NCI-H524 treated with DMSO at 0.1 percent for 48 hours (cell line): ENCODE results near the gene PCNP.
"Not testable (repeated sequence)": the region's sequence is repeated elsewhere in the genome, so short reads cannot be mapped to it uniquely, and the experiment has no call there.

Source experiments
- DNase-seq: peaks from one replicate; lab custom pipeline; 2025; lab: John Stamatoyannopoulos, UW

The PCNP gene

DNA sequence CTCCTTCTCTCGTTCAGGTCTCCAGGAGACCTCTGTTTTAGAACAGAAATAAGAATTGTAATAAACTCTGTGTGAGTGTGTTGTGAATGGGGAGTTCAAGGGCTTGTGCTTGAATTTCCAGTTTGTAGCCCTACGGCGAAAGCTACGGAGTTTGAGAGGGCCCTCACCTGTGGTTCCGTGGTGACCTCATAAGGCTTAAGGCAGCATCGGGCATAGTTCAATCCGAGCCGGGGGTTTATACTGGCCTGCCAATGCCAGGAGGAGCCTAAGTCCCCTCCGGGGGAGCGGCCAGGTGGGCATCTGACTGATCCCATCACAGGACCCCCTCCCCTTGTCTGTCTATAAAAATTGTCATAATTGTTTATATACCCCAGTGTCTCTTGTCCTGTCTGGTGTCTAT, 59.2 kb downstream of the PCNP start:
- DNase-seq = no peak

DNA sequence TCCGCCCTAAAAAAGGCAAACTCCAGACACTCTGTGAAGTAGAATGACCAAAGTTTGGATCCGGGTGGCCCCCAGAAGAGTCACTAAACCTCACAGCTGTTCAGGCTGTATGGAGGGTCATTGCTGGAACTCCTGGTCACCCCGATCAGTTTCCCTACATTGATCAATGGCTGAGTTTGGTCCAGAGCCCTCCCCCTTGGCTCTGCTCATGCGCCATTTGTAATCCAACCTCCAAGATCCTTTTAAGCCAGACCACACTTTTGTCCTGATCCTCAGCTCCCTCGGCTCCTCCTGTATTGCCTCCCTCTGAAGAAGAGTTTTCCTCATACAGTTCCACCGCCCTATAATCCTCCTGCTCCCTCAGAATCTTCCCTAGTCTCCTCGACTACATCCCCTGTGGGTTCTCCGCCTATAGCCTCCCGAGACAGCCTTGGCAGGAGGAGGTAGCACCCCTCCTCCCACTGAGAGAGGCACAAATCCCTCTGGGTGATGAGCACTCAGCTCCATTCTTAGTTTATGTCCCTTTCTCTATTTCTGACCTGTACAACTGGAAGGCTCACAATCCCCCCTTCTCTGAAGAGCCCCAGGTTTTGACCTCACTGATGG, 60.7 kb downstream of the PCNP start:
- no peak for DNase-seq

DNA sequence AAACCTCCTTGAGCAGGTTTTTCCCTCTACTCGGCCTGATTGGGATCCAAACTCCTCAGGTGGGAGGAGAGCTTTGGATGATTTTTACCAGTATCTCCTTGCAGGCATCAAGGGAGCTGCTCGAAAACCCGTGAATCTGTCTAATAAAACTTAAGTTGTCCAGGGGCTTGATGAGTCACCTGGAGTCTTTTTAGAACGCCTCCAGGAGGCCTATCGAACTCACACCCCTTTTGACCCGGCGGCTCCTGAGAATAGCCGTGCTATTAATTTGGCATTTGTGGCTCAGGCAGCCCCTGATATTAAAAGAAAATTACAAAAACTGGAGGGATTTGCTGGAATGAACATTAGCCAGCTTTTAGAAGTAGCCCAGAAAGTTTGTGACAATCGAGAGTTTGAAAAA, 61.4 kb downstream of the PCNP start:
- DNase-seq = no peak

DNA sequence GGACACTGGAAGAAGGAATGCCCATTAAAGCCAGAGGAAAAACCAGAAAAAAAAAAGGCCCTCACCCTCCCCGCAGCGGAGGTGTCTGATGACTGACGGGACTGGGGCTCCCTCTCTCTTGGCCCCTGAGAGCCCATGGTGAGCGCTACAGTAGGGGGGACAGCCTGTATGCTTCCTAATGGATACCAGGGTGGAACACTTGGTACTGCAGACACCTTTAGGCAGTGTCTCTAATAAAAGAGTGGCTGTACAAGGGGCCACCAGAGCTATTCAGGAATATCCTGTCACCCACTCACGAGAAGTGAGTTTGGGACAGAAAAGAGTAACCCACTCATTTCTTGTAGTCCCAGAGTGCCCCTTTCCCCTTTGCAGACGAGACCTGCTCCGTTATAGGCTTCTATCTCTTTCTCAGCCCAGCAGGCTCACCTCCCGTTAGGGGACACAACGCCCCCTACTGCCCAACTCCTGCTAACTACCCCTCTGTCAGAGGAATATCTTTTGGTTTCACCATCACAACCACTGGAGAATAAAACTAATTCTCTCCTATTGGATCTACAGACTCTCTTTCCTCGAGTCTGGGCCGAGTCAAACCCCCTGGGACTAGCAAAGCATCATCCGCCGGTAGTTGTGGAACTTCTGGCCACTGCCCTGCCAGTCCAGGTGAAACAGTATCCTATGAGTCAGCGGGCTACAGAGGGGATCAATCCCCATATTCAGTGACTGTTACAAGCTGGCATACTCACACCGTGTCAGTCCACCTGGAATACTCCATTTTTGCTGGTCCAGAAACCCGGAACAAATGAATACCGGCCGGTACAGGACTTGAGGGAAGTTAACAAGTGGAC, 62.2 kb downstream of the PCNP start:
- peak; percentile 6 for DNase-seq

DNA sequence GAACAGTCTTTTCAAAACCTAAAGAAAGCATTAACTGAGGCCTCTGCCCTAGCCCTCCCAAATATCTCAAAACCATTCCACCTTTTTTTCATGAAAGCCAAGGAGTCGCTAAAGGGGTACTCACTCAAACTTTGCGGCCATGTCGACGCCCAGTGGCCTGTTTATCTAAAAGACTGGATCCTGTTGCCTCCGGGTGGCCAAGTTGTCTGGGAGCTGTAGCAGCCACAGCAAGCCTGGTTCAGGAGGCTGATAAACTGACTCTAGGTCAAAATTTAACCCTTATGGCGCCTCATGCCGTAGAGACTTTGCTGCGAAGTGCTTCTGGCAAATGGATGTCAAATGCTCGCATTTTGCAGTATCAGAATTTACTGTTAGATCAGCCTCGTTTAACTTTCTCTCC, 63.5 kb downstream of the PCNP start:
- DNase-seq = no peak

DNA sequence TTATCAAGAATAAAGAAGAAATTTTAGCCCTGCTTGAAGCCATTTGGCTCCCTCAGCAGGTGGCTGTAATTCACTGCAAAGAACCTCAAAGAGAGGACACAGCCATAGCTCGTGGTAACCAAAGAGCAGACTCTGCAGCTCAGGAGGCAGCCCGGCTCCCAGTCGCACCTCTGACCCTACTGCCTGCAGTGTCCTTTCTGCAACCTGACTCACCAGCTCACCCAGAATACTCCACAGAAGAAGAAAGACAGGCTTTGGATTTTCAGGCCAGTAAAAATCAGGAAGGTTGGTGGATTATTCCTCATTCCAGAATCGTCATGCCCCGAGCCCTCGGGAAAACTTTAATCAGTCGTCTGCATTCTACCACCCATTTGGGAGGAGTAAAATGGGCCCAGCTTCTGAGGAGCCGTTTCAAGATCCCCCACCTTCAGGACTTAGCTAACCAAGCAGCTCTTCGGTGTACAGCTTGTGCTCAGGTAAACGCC, 64.3 kb downstream of the PCNP start:
- no peak for DNase-seq

DNA sequence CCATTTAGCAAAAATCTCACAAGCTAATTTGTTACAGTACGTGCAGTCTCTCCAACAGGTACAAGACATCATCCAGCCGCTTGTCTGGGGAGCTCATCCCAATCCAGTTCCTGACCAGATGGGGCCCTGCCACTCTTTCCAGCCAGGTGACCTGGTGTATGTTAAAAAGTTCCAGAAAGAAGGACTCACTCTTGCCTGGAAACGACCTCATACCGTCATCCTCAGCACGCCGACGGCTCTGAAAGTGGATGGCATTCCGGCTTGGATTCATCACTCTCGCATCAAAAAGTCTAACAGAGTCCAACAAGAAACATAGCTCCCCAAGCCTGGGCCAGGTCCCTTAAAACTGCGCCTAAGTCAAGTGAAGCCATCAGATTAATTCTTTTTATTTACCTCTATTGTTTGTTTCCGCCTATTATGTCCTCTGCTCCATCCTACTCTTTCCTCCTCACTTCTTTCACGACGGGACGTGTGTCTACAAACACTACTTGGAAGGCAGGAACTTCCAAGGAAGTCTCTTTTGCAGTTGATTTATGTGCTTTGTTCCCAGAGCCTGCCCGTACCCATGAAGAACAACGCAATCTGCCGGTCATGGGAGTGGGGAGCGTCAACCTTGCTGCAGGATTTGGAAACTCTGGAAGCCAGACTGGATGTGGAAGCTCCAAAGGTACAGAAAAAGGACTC, 65.4 kb downstream of the PCNP start:
- DNase-seq = no peak

DNA sequence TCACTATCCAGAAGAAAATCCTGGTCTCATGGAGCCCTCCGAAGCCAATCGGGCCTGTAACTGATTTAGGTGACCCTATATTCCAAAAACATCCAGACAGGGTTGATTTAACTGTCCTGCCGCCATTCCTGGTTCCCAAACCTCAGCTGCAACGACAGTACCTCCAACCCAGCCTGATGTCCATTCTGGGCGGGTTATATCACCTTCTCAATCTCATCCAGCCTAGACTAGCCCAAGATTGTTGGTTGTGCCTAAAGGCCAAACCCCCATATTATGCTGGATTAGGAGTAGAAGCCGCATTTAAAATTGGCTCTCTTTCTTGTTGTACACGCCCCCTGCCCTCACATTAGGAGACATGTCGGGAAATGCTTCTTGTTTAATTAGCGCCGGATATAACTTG, 66.3 kb downstream of the PCNP start:
- no peak for DNase-seq

DNA sequence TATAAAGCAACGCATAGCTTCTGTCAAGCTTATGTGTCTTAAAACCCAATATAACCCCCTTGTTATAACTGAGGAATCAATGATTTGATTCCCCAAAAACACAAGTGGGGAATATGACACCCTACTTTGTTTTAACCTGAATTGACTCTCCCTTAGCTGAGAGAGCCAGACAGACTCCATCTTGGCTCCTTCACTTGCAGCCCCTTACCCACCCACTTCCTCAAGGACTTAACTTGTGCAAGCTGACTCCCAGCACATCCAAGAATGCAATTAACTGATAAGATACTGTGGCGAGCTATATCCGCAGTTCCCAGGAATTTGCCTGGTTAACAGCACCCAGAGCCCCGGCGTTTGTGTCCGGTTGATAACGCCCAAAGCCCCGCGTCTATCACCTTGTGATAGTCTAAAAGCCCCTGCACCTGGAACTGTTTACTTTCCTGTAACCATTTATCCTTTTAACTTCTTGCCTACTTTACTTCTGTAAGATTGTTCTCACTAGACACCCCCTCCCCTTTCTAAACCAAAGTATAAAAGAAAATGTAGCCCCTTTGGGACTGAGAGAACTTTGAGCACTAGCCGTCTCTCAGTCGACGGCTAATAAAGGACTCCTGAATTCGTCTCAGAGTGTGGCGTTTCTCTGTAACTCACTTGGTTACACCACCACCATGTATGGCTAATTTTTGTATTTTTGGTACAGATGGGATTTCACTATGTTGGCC, 67.6 kb downstream of the PCNP start:
- DNase-seq = not testable (repeated sequence)

DNA sequence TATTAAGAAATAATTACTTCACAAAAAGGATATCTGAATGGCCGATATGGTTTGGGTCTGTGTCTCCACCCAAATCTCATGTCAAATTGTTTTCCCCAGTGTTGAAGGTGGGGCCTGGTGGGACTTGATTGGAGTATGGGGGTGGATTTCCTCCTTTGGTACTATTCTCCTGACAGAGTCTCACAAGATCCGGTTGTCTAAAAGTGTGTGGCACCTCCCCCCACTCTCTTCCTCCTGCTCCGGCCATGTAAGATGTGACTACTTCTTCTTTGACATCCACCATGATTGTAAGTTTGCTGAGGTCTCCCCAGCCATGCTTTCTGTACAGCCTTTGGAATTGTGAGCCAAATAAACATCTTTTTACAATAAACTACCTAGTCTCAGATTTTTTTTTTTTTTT, 68.5 kb downstream of the PCNP start:
- DNase-seq = no peak

DNA sequence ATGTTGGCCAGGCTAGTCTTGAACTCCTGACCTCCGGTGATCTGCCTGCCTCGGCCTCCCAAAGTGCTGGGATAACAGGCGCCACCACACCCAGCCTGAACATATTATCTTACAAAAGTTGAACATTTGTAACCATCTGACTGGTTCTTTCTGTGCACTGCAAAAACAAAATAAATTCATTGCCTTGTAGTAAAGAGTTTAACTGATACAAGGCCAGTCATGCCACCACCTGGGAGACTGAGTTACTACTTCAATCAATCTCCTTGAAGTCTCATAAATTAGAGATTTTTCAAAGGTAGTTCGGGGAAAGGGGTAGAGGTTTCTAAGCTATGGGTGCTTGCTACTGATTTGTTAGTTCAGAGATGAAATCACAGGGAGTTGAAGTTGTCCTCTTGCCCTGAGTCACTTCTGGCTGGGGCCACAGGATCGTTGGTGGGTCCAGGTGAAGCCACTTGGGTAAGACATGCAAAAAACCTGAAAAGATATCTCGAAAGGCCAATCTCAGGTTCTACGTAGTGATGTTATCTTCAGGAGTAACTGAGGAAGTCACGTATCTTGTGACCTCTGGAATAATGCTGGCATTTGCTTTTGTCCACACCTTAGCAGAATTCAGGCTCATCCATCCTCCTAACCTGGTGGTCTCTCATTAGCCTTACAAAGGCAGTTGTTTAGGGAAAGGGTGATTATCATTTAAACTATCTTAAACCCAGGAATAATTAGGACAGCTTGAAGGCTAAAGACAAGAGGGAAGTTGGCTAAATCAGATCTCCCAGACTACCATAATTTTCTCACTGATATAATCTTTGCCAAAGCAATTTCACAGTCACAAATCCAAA, 69.2 kb downstream of the PCNP start:
- DNase-seq = no peak
